HepG2 (cell line): Measurements from ENCODE around the gene HTR1D. TPM values are rescaled to one million over a fixed set of nuclear protein-coding genes. Genes with fewer than 3 reads are reported as not detected.

Experiments used
- AKAP8 ChIP-seq: sonication (generic); formaldehyde crosslinking; IDR thresholded peaks from 2 replicates; pipeline ENCODE4 v1.5.1; 2020; ENCODE audit warnings: mild to moderate bottlenecking, missing genetic modification reagents
- FOSL2 ChIP-seq: sonication (generic); formaldehyde crosslinking; IDR thresholded peaks from 2 replicates; pipeline ENCODE4 v1.4.0; 2020; ENCODE audit warnings: missing genetic modification reagents
- FOXA1 ChIP-seq, 2 experiments: fragments of 450-650 bp in 1 of 2; sonication (generic) in 1 of 2; formaldehyde crosslinking in 1 of 2; IDR thresholded peaks; 2 replicates each; pipeline versions ENCODE4 v1.4.0 to v1.6.1; 2016 to 2020; ENCODE audit warnings: missing genetic modification reagents in 1 of 2
- FOXO1 ChIP-seq: sonication (generic); formaldehyde crosslinking; IDR thresholded peaks from 2 replicates; pipeline ENCODE4 v1.4.0; 2020; ENCODE audit warnings: missing genetic modification reagents
- KDM2A ChIP-seq: sonication (generic); formaldehyde crosslinking; IDR thresholded peaks from 2 replicates; pipeline ENCODE4 v1.4.0; 2020; ENCODE audit warnings: low read depth, missing genetic modification reagents, borderline replicate concordance
- MED13 ChIP-seq: sonication (generic); formaldehyde crosslinking; IDR thresholded peaks from 2 replicates; pipeline ENCODE4 v1.5.0; 2020; ENCODE audit warnings: missing genetic modification reagents
- MIER2 ChIP-seq: IDR thresholded peaks from 2 replicates; pipeline ENCODE4 v1.6.1; 2016; ENCODE audit warnings: missing biosample characterization, missing genetic modification reagents
- NR2F6 ChIP-seq, 2 experiments: IDR thresholded peaks; 2 replicates each; pipeline ENCODE4 v1.6.1; 2016; ENCODE audit warnings: antibody characterized with exemption in 1 of 2, mild to moderate bottlenecking in 1 of 2
- PAX8 ChIP-seq: sonication (generic); formaldehyde crosslinking; IDR thresholded peaks from 2 replicates; pipeline ENCODE4 v1.8.0; 2022; ENCODE audit warnings: mild to moderate bottlenecking, missing genetic modification reagents, borderline replicate concordance
- RARG ChIP-seq: sonication (generic); formaldehyde crosslinking; IDR thresholded peaks from 2 replicates; pipeline ENCODE4 v1.4.0; 2020; ENCODE audit warnings: low read depth, mild to moderate bottlenecking, missing genetic modification reagents
- RBAK ChIP-seq: sonication (generic); formaldehyde crosslinking; IDR thresholded peaks from 2 replicates; pipeline ENCODE4 v1.5.1; 2020; ENCODE audit warnings: mild to moderate bottlenecking, missing genetic modification reagents
- RFX1 ChIP-seq: fragments of 450-650 bp; IDR thresholded peaks from 2 replicates; pipeline ENCODE4 v1.6.1; 2017
- SSRP1 ChIP-seq: IDR thresholded peaks from 2 replicates; pipeline ENCODE4 v1.6.1; 2016; ENCODE audit warnings: control low read depth
- TBL1XR1 ChIP-seq: fragments of 150-350 bp; IDR thresholded peaks from 2 replicates; pipeline ENCODE4 v1.6.1; 2014; ENCODE audit warnings: borderline replicate concordance, low read length; ENCODE audit not compliant: partially characterized antibody
- U2AF2 ChIP-seq: fragments of 200-400 bp; formaldehyde crosslinking; IDR thresholded peaks from 2 replicates; pipeline ENCODE4 v1.6.1; 2017; ENCODE audit warnings: low read depth, mild to moderate bottlenecking, low read length
- ZBTB20 ChIP-seq: sonication (generic); formaldehyde crosslinking; IDR thresholded peaks from 2 replicates; pipeline ENCODE4 v1.8.1; 2023; ENCODE audit warnings: missing genetic modification reagents, low read depth, mild to moderate bottlenecking, borderline replicate concordance
- ZBTB38 ChIP-seq: sonication (generic); formaldehyde crosslinking; IDR thresholded peaks from 2 replicates; pipeline ENCODE4 v1.5.1; 2020; ENCODE audit warnings: mild to moderate bottlenecking, missing genetic modification reagents
- ZKSCAN8 ChIP-seq: IDR thresholded peaks from 2 replicates; pipeline ENCODE4 v1.6.1; 2016; ENCODE audit warnings: borderline replicate concordance, missing genetic modification reagents, missing compliant biosample characterization
- ZNF12 ChIP-seq: sonication (generic); formaldehyde crosslinking; IDR thresholded peaks from 2 replicates; pipeline ENCODE4 v1.5.0; 2020; ENCODE audit warnings: missing genetic modification reagents
- ZNF235 ChIP-seq: sonication (generic); formaldehyde crosslinking; IDR thresholded peaks from 2 replicates; pipeline ENCODE4 v1.8.1; 2023; ENCODE audit warnings: mild to moderate bottlenecking, missing genetic modification reagents, borderline replicate concordance
- ZNF382 ChIP-seq: sonication (generic); formaldehyde crosslinking; IDR thresholded peaks from 2 replicates; pipeline ENCODE4 v1.5.0; 2020; ENCODE audit warnings: missing genetic modification reagents, mild to moderate bottlenecking, borderline replicate concordance
- ZNF543 ChIP-seq: sonication (generic); formaldehyde crosslinking; IDR thresholded peaks from 2 replicates; pipeline ENCODE4 v1.4.0; 2020; ENCODE audit warnings: mild to moderate bottlenecking, missing genetic modification reagents
- ZNF557 ChIP-seq: sonication (generic); formaldehyde crosslinking; IDR thresholded peaks from 2 replicates; pipeline ENCODE4 v1.4.0; 2020; ENCODE audit warnings: missing genetic modification reagents
- ZNF780A ChIP-seq: sonication (generic); formaldehyde crosslinking; IDR thresholded peaks from 2 replicates; pipeline ENCODE4 v1.8.0; 2022; ENCODE audit warnings: mild to moderate bottlenecking, missing genetic modification reagents, moderate library complexity
- ZNF781 ChIP-seq: sonication (generic); formaldehyde crosslinking; IDR thresholded peaks from 2 replicates; pipeline ENCODE4 v1.5.1; 2020; ENCODE audit warnings: borderline replicate concordance, mild to moderate bottlenecking, missing genetic modification reagents; ENCODE audit errors: not compliant biosample characterization
- polyA plus RNA-seq, 8 experiments: library from polyadenylated mRNA; depleted of rRNA in 3 of 8; stranded (reverse) in 7 of 8; unstranded in 1 of 8; fragments of >200 nt; fragmentation: Illumina TruSeq in 4 of 8; extraction: Trizol in 4 of 8; gene quantifications; 2 replicates each; pipeline versions ENCODE4 v1.2.1 to v1.2.3, GENCODE V29; 2011 to 2016; ENCODE audit warnings: low read depth in 4 of 8, missing spikeins in 1 of 8, mixed read lengths in 1 of 8; ENCODE audit not compliant: insufficient read depth in 1 of 8
- total RNA-seq, 5 experiments: library from RNA; depleted of rRNA; stranded (reverse); fragments of >200 nt; fragmentation: Illumina TruSeq; extraction: Trizol; gene quantifications; 2 replicates each; pipeline ENCODE4 v1.2.3, GENCODE V29; 2016; ENCODE audit warnings: low read depth in 1 of 5
- TF ChIP-seq, protein P1 (sequence below): sonication (generic); formaldehyde crosslinking; IDR thresholded peaks from 2 replicates; pipeline ENCODE4 v1.5.1; 2020; ENCODE audit warnings: missing genetic modification reagents, mild to moderate bottlenecking, borderline replicate concordance
- TF ChIP-seq, protein P2 (sequence below): sonication (generic); formaldehyde crosslinking; conservative IDR thresholded peaks from 2 replicates; pipeline ENCODE4 v1.4.0; 2020; ENCODE audit warnings: missing genetic modification reagents
- TF ChIP-seq, protein P3 (sequence below): sonication (generic); formaldehyde crosslinking; IDR thresholded peaks from 2 replicates; pipeline ENCODE4 v1.4.0; 2020; ENCODE audit warnings: missing genetic modification reagents
- TF ChIP-seq, protein P4 (sequence below): sonication (generic); formaldehyde crosslinking; IDR thresholded peaks from 2 replicates; pipeline ENCODE4 v1.8.1; 2023; ENCODE audit warnings: mild to moderate bottlenecking, missing genetic modification reagents

The HTR1D gene
- total and polyA plus RNA-seq, 2 of the 13 experiments (the other 11 are each of a cell fraction or from before 2014, with no cell fraction given) = 0.04 to 0.07 TPM

DNA sequence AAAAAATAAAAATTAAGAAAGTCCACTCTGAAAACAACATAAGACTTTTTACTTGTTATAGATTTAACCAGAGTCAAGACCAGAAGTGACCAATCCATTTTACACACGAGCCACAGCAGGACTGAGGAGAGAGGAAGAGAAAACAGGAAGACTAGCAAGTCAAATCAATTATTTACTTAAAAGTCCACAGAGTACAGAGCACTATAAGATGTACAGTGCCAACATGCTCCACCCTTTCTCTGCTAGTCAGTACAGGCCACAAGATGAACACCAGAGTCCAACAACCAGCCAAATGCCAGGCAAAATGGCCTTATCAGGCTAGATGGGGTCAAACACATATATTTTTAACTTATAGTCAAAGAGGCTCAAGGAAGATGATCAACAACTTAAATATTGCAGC is 68.2 kb downstream of the HTR1D start (continued):
- TF ChIP-seq RARG (CRISPR knock-in tag) (no peak), ZNF235 (CRISPR knock-in tag) (no peak), FOXA1 (IDR thresholded peaks at IDR 0.05) (no peak), FOXA1 (CRISPR knock-in tag; IDR thresholded peaks at IDR 0.05) (peak; percentile 58), ZBTB20 (CRISPR knock-in tag) (peak; percentile 79; the same call in 1 of the 2 replicates), MIER2 (no peak), SSRP1 (CRISPR knock-in tag) (no peak), MED13 (CRISPR knock-in tag) (no peak), ZBTB38 (no peak), RFX1 (no peak), ZNF382 (CRISPR knock-in tag) (no peak), U2AF2 (no peak), ZNF557 (CRISPR knock-in tag) (no peak), KDM2A (no peak), ZNF12 (CRISPR knock-in tag) (peak; percentile 91), PAX8 (CRISPR knock-in tag) (no peak), RBAK (no peak), FOXO1 (CRISPR knock-in tag) (peak; percentile 18; the same call in 1 of the 2 replicates), ZNF780A (CRISPR knock-in tag) (no peak), ZKSCAN8 (CRISPR knock-in tag) (no peak), ZNF543 (no peak), NR2F6 (IDR thresholded peaks at IDR 0.05) (peak; percentile 27; the same call in 1 of the 2 replicates), NR2F6 (CRISPR knock-in tag; IDR thresholded peaks at IDR 0.05) (no peak), ZNF781 (no peak), TBL1XR1 (no peak), AKAP8 (no peak), FOSL2 (CRISPR knock-in tag) (no peak)
- TF ChIP-seq, protein P1, sequence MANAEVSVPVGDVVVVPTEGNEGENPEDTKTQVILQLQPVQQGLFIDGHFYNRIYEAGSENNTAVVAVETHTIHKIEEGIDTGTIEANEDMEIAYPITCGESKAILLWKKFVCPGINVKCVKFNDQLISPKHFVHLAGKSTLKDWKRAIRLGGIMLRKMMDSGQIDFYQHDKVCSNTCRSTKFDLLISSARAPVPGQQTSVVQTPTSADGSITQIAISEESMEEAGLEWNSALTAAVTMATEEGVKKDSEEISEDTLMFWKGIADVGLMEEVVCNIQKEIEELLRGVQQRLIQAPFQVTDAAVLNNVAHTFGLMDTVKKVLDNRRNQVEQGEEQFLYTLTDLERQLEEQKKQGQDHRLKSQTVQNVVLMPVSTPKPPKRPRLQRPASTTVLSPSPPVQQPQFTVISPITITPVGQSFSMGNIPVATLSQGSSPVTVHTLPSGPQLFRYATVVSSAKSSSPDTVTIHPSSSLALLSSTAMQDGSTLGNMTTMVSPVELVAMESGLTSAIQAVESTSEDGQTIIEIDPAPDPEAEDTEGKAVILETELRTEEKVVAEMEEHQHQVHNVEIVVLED (CRISPR knock-in tag) = no peak
- TF ChIP-seq, protein P2, sequence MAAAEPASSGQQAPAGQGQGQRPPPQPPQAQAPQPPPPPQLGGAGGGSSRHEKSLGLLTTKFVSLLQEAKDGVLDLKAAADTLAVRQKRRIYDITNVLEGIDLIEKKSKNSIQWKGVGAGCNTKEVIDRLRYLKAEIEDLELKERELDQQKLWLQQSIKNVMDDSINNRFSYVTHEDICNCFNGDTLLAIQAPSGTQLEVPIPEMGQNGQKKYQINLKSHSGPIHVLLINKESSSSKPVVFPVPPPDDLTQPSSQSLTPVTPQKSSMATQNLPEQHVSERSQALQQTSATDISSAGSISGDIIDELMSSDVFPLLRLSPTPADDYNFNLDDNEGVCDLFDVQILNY (CRISPR knock-in tag) = no peak
- TF ChIP-seq, protein P3, sequence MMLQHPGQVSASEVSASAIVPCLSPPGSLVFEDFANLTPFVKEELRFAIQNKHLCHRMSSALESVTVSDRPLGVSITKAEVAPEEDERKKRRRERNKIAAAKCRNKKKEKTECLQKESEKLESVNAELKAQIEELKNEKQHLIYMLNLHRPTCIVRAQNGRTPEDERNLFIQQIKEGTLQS = no peak
- TF ChIP-seq, protein P4, sequence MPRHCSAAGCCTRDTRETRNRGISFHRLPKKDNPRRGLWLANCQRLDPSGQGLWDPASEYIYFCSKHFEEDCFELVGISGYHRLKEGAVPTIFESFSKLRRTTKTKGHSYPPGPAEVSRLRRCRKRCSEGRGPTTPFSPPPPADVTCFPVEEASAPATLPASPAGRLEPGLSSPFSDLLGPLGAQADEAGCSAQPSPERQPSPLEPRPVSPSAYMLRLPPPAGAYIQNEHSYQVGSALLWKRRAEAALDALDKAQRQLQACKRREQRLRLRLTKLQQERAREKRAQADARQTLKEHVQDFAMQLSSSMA (CRISPR knock-in tag) = no peak
